Measurements from ENCODE around the gene NOS1.

The NOS1 gene

GRCh38 chr12:117363056-117363662, 1.7 kb upstream of the NOS1 start:
- no peak for DNase-seq

- DNase-seq, result no peak
Measured at GRCh38 chr12:117362391-117362790, 965 bp upstream of the NOS1 start.

- DNase-seq, result no peak
Measured at GRCh38 chr12:117361905-117362304, 479 bp upstream of the NOS1 start.

- DNase-seq, result no peak
Measured at GRCh38 chr12:117360551-117361346, 677 bp downstream of the NOS1 start.

DNA sequence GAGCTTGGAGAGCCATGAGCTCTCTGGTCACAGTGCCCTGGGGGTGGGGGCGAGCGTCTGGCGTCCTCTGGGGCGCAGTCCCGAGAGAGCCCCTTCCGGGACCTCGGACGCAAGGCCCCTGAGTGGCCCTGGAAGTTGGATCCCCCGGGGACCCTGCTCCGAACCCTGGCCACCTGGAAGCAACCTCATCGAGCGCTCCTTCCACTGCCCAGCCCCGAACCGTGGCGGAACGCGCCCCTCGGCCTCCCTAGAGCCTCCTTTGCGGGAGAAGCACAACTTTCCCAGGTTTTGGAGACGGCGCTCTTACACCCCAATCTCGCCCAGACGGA, 1.2 kb downstream of the NOS1 start:
- no peak for DNase-seq

DNA sequence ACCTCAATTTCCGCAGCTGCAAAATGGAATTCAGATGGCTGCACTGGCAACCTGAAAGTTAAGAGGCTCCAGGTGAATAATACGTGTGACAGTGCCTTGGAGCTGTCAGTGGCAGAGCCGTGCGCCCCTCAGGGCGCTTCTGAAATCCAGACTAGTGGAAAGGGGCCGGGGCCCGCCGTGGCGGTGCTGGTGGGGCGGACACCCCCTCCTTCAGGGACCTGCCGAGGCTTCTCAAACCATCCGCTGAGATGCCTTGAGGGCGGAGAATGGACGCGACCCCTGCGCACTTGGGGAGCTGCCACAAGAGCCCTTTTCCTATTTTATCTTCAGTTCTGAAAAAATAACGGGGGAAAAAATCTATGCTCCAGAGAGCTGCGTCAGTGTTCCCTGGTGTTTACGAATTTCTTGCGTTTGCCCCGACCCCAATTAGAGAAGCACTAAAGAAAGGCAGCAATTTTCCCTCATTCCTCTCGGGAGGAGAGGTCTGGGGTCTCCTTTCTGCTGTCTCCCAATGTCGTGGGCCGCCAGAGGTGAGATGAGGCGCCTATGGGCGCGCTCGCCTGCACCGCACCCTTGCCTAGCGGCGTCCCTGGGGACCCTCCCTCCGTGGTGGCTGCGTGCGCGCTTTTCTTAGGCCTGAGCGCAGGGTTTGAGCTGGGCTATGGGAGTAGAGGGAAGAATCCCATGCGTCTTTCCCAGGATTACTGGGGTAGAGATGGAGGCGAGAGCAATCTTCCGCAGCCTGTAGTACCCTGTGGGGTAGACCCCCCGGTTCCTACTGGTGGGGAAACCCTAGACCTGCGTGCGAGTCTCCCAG, 2.2 kb downstream of the NOS1 start:
- no peak for DNase-seq

DNA sequence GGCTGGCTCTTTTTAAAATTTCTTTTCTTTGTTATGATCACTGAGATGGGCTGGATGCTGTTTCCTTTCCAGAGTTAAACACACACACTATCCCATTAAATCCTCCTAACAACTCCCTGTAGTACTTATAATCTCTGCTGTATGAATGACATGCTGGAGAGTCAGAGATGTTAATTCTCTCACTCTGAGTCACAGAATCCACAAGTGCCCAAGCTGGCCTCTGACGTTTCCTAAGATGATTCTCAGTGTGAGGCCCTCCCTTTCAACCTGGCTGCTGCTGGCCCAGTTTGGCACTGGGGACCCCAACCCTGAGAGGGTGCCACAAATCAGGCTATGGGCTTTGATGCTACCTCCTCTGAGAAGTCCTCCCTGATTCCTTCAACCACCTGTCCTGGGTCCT, 5.4 kb downstream of the NOS1 start:
- DNase-seq, result peak; percentile 3

DNA sequence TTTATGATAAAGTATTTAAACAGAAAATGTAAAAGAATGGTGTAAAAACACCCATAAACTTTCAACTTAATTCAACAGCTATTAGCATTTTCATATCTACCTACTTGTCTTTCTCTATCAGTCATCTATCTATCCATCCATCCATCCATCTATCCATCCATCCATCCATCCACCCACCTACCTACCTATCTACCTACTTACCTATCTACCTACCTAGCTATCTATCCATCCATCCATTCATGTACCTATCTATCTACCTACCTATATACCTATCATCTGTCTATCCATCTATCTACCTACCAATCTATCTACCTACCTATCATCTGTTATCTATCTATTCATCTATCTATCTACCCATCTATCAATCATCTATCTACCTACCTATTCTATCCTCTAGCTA, 8.5 kb downstream of the NOS1 start:
- no peak for DNase-seq

DNA sequence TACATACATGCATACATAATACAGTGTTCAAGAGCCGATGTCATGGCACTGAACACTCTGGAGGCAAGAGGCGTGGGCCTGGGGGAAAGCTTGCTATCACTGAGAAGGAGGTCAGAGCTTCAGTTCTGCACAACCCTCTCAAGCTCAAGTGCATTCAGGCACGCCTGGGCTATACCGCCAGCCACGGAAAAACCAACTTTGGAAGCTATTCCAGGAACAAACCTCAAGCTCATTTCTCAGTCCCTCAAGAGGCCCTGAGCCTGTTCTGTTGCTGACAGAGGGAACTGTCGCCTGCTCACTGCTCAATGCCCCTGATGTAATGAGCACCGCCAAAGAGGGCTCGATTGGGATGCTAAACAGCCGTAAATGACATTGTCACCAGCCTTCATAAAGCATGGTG, 9.2 kb downstream of the NOS1 start:
- no peak for DNase-seq

- no peak for DNase-seq
Measured at GRCh38 chr12:117350140-117350539, 11.3 kb downstream of the NOS1 start.

GRCh38 chr12:117347588-117347987, 13.8 kb downstream of the NOS1 start:
- DNase-seq, result no peak

DNA sequence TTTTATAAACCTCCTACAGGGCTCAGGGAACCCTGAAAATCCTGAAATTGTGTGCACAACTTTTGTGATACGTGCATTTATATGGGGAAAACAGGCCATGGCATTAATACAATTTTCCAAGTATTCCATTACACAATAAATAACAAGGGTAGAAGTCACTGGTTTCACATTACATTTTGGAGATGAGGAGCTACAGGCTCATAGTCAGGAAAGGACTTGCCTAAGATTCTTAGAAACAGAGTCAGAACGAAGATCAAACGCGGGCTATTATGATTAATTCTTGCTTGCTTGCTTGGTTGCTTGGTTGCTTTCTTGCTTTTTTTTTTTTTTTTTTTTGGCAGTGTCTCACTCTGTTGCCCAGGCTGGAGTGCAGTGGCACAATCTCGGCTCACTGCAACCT, 16.7 kb downstream of the NOS1 start:
- no peak for DNase-seq

- DNase-seq, result no peak
Measured at GRCh38 chr12:117343849-117344248, 17.6 kb downstream of the NOS1 start.

DNA sequence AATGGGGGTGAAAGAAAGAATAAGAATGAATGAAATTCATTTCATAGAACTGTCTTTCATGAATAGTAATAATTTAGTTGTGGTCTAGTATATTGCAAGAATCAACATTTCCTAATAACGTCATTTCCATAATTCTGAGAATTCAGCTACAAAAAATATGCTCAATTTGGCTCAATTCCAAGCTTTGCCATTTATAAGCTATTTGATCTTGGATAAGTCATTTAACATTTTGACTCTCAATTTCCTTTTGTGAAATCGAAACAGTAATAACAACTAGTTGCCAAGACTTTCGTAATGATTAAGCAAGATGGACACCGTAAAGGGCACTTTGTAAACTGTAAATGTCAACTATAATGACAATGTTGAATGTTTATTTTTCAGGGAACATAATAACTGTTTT, 18.1 kb downstream of the NOS1 start:
- DNase-seq, result no peak

DNA sequence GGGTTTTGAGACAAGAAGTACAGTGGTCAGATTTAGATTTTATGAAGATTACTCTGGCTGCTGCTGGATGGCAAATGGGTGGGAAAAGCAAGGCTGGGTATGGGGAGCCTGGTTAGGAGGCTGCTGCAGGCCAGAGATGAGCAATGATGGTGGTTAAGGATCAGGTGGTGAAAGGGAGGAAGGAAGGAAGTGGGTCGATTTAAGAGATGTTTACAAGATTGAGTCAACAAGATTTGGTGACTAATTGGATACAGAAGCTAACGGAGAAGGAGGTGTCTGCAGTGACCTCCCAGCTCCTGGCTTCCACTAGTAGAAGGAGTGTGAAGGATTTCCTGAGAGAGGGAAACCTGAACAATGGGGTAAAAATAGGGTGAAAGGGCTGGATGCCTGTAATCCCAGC, 18.7 kb downstream of the NOS1 start:
- no peak for DNase-seq

- no peak for DNase-seq
Measured at GRCh38 chr12:117342247-117342646, 19.2 kb downstream of the NOS1 start.

GRCh38 chr12:117339104-117339503, 22.3 kb downstream of the NOS1 start:
- no peak for DNase-seq

DNA sequence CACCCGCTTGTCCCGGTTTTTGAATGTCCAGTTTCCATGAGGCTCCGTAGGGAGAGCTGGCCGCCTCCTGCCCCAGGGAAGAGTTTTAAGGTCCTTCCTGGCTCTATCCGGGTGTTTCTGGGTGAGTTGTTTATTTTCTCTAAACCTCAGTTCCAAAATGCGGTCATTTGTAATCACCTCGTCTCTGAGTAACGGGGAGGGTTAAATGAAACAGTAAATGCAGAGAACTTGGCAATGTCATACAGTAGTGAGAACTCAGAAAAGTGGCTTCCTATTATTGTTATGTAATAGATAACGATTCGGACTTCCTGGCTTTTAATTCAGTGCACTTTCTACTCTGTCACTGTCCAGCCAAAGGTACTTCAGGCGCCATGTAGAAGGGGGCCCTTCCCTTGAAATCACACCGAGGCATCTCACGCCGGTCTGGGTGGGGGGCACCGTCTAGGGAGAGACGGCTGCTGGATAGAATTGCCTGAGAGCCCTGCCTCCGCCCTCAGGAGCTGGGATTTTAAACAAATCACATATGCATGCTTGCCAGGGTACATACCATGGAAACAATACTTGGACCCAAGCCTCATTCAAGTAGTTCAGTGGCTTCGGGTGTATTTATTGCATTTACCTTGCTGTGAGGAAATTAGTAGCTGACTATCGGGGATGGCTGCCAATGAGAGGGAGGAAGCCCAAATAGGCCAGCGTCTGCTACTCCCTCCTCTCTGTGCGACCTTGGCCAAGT, 26.4 kb downstream of the NOS1 start:
- no peak for DNase-seq

GRCh38 chr12:117334051-117334450, 27.4 kb downstream of the NOS1 start:
- DNase-seq, result no peak

GRCh38 chr12:117333331-117333881, 28.0 kb downstream of the NOS1 start:
- DNase-seq, result no peak

- DNase-seq, result no peak
Measured at GRCh38 chr12:117331691-117332090, 29.7 kb downstream of the NOS1 start.

DNA sequence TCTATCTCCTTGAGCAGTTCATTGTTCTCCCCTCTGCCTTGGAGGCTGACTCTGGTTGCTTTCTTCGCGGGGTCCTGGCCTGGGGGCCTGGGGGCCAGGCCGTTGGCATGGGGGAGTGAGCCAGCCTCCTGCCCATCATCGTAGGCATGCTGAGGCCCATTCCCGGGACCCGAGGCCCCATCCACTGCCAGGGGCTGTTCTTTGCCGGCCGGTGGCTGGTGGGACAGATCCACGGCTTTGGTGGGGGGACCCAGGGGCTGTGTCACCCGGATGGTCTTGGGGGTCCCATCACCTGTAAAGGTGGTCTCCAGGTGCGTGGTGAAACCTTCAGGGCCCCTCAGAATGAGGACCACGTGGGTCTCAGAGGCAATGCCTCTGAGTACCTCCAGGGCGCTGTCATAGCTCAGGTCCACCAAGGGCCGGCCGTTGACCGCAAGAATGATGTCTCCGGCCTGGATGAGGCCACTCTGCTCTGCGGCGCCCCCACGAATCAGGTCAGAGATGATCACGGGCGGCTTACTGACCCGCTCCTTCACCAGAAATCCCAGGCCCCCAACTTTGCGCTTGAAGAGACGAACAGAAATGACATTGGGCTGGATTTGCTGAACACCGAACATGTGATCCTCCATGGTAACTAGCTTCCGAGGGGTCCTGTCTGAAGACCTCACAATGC, 30.8 kb downstream of the NOS1 start:
- no peak for DNase-seq

DNA sequence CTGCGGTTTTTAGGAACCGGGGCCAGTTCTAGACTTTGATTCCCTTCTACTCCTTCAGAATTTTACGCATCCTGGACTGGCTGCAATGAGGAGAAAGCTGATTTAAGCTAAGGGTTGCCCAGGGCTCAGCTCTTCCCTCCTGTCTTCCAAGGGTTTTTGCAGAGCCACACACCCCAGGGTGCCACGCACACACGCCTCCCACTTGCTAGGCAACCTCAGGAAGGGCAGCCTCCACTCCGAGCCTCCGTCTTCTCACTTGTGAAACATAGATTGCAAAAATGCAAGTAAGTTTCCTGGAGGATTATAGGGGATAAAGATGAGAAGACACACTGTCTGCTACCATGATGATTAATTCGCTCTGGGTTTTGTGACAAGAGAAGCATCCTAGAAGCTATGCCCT, 31.7 kb downstream of the NOS1 start:
- no peak for DNase-seq

Measured in fibroblast of upper back skin (primary cell).